ENCODE data around the gene EPPIN.

DNA sequence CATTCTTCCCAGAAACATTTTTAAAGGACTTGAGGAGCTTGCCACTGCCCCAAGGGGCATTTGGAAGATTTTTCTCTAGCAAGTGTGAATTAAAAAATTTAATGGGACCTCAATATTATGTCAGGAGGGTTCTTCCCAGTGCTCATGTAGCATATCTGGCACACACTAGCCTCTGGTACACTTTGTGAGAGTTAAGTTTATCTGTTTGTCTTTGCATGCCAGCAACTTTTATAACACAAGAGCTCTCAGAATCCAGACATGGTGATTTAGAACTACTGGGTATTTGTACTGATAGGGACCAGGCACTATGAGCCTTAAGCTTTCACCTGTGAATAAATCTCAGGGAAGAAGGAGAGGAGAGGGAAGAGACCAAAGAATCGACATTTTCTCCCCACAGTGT, 44.6 kb downstream of the EPPIN start:
- TF ChIP-seq, protein P1, sequence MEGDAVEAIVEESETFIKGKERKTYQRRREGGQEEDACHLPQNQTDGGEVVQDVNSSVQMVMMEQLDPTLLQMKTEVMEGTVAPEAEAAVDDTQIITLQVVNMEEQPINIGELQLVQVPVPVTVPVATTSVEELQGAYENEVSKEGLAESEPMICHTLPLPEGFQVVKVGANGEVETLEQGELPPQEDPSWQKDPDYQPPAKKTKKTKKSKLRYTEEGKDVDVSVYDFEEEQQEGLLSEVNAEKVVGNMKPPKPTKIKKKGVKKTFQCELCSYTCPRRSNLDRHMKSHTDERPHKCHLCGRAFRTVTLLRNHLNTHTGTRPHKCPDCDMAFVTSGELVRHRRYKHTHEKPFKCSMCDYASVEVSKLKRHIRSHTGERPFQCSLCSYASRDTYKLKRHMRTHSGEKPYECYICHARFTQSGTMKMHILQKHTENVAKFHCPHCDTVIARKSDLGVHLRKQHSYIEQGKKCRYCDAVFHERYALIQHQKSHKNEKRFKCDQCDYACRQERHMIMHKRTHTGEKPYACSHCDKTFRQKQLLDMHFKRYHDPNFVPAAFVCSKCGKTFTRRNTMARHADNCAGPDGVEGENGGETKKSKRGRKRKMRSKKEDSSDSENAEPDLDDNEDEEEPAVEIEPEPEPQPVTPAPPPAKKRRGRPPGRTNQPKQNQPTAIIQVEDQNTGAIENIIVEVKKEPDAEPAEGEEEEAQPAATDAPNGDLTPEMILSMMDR (IDR thresholded peaks at IDR 0.05), result no peak
- no peak for TF ChIP-seq POLR2AphosphoS5 (IDR thresholded peaks at IDR 0.05; ENCODE audit: low read depth, low read length)
- TF ChIP-seq, protein P2, sequence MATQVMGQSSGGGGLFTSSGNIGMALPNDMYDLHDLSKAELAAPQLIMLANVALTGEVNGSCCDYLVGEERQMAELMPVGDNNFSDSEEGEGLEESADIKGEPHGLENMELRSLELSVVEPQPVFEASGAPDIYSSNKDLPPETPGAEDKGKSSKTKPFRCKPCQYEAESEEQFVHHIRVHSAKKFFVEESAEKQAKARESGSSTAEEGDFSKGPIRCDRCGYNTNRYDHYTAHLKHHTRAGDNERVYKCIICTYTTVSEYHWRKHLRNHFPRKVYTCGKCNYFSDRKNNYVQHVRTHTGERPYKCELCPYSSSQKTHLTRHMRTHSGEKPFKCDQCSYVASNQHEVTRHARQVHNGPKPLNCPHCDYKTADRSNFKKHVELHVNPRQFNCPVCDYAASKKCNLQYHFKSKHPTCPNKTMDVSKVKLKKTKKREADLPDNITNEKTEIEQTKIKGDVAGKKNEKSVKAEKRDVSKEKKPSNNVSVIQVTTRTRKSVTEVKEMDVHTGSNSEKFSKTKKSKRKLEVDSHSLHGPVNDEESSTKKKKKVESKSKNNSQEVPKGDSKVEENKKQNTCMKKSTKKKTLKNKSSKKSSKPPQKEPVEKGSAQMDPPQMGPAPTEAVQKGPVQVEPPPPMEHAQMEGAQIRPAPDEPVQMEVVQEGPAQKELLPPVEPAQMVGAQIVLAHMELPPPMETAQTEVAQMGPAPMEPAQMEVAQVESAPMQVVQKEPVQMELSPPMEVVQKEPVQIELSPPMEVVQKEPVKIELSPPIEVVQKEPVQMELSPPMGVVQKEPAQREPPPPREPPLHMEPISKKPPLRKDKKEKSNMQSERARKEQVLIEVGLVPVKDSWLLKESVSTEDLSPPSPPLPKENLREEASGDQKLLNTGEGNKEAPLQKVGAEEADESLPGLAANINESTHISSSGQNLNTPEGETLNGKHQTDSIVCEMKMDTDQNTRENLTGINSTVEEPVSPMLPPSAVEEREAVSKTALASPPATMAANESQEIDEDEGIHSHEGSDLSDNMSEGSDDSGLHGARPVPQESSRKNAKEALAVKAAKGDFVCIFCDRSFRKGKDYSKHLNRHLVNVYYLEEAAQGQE (IDR thresholded peaks at IDR 0.05; ENCODE audit: insufficient read depth in 1 of 2, low read depth in 2 of 2, low read length in 1 of 2), result no peak

Data from Panc1 (cell line).